CD4-positive, alpha-beta T cell (primary cell): ENCODE results near the gene BDKRB1. TPM values are rescaled to one million over a fixed set of nuclear protein-coding genes. Genes with fewer than 3 reads are reported as not detected.

Experiments used
- ATAC-seq: fragments of 200-7000 bp; cut with Tn5 transposase; one replicate; pipeline ENCODE4 v1.10.0; 2022; ENCODE audit warnings: mild to moderate bottlenecking; ENCODE audit not compliant: poor library complexity
- CTCF ChIA-PET: fragments of 350-600 bp; sonication (Branson Sonifier 250); formaldehyde crosslinking; loops from one replicate; lab custom pipeline; 2021; ENCODE audit warnings: antibody characterized with exemption, inconsistent platforms; lab: Charles Lee
- POLR2A ChIA-PET: fragments of 350-600 bp; sonication (Branson Sonifier 250); formaldehyde crosslinking; loops from one replicate; lab custom pipeline; 2021; ENCODE audit warnings: antibody characterized with exemption, inconsistent platforms; lab: Charles Lee
- DNase-seq, 14 experiments: peaks; one replicate each; pipeline ENCODE4 v3.0.0-alpha.2; 2013 to 2020; ENCODE audit warnings: mixed read lengths in 2 of 14
- H3K27ac ChIP-seq, 2 donors: one replicate each; pipeline versions ENCODE4 v1.5.1 to v1.7.0; 2013; ENCODE audit warnings: low read length in 2 of 2, low read depth in 1 of 2, mild to moderate bottlenecking in 1 of 2
- H3K27me3 ChIP-seq, 2 experiments: 1 replicate in 1 of 2; 2 replicates in 1 of 2; pipeline versions ENCODE4 v1.6.1 to v1.7.0; 2013; ENCODE audit warnings: low read length in 2 of 2, control low read depth in 1 of 2, mild to moderate bottlenecking in 1 of 2, moderate library complexity in 1 of 2; ENCODE audit not compliant: insufficient read depth in 2 of 2, control insufficient read depth in 1 of 2
- H3K36me3 ChIP-seq: one replicate; pipeline ENCODE4 v1.6.1; 2013; ENCODE audit warnings: low read length, control low read depth; ENCODE audit not compliant: insufficient read depth
- H3K4me1 ChIP-seq: one replicate; pipeline ENCODE4 v1.6.1; 2013; ENCODE audit warnings: low read length, control low read depth; ENCODE audit not compliant: insufficient read depth
- H3K4me3 ChIP-seq: one replicate; pipeline ENCODE4 v1.5.1; 2013; ENCODE audit warnings: mild to moderate bottlenecking, low read length, moderate library complexity
- H3K9me3 ChIP-seq, 2 experiments: 1 replicate in 1 of 2; 2 replicates in 1 of 2; pipeline versions ENCODE4 v1.6.1 to v1.7.0; 2013; ENCODE audit warnings: low read length in 2 of 2, mild to moderate bottlenecking in 2 of 2, control low read depth in 1 of 2, moderate library complexity in 1 of 2; ENCODE audit not compliant: control insufficient read depth in 1 of 2, insufficient read depth in 1 of 2
- H3K27ac Mint-ChIP-seq: one replicate; pipeline ENCODE4 v1.8.0; 2020; ENCODE audit warnings: mixed read lengths
- H3K27me3 Mint-ChIP-seq: one replicate; pipeline ENCODE4 v1.8.0; 2021; ENCODE audit warnings: mixed read lengths
- H3K36me3 Mint-ChIP-seq: one replicate; pipeline ENCODE4 v1.8.0; 2021; ENCODE audit warnings: low read depth, mixed read lengths
- H3K4me1 Mint-ChIP-seq: one replicate; pipeline ENCODE4 v1.8.0; 2021; ENCODE audit warnings: low read depth, mixed read lengths
- H3K4me3 Mint-ChIP-seq: one replicate; pipeline ENCODE4 v1.8.0; 2020; ENCODE audit warnings: mild to moderate bottlenecking, mixed read lengths
- H3K9me3 Mint-ChIP-seq: one replicate; pipeline ENCODE4 v1.8.0; 2020; ENCODE audit warnings: mixed read lengths
- intact Hi-C, 2 experiments: fragments of 100-400 bp; cut with DNase I in 1 of 2; cut with micrococcal nuclease in 1 of 2; formaldehyde crosslinking; loops; one replicate each; pipeline versions ENCODE4 v1.15.1 to v1.9.0; 2023 to 2025; cut with DNase I, micrococcal nuclease
- total RNA-seq, 174 experiments: library from RNA in 2 of 174; stranded (reverse) in 2 of 174; gene quantifications; one replicate each; pipeline ENCODE4 v1.2.3 and lab custom pipeline; 2021 to 2026
- TF ChIP-seq, protein P1 (sequence below): fragments of 200-600 bp; IDR thresholded peaks from one replicate; pipeline ENCODE4 v1.8.0; 2022; ENCODE audit warnings: antibody characterized with exemption, mild to moderate bottlenecking

The BDKRB1 gene
- total RNA-seq, 2 experiments from 2014 or later = not detected

DNA sequence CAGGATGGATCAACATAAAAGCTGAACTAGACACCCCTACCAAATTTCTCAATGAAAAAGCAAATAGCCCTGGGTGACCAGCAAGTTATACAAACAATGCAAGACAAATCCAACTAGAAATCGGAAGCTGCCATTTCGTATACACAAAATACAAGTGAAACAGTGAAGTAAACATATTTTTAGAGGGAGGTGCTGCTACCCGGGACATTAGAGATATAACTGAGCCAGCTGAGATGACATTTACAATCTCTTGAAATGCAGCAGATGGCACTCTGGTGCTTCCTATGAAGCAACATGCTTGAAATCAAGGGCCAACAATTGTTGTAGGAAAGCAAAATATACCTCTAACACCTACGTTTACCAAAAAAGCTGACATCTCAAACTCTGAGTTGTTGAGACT is 25.5 kb downstream of the BDKRB1 start:
- no peaks in the 10 kb centered on the region for H3K9me3 Mint-ChIP-seq
- DNase-seq (no peak), ATAC-seq (no peak)
- H3K4me3 Mint-ChIP-seq = no peak overlapping the region
- Histone ChIP-seq H3K36me3 (peaks cover 22% of the 10 kb centered on the region), H3K27me3 (no peaks in the 10 kb centered on the region), H3K4me3 (no peak overlapping the region), H3K9me3 (peaks cover 13 to 14% of the 10 kb centered on the region in 2 experiments), H3K27ac (no peak overlapping the region), H3K4me1 (no peaks in the 10 kb centered on the region)
- intact Hi-C loops = no loop called here
- no peak overlapping the region for H3K27ac Mint-ChIP-seq
- ChIA-PET CTCF (no interaction called here), POLR2A (no interaction called here)
- TF ChIP-seq, protein P1, sequence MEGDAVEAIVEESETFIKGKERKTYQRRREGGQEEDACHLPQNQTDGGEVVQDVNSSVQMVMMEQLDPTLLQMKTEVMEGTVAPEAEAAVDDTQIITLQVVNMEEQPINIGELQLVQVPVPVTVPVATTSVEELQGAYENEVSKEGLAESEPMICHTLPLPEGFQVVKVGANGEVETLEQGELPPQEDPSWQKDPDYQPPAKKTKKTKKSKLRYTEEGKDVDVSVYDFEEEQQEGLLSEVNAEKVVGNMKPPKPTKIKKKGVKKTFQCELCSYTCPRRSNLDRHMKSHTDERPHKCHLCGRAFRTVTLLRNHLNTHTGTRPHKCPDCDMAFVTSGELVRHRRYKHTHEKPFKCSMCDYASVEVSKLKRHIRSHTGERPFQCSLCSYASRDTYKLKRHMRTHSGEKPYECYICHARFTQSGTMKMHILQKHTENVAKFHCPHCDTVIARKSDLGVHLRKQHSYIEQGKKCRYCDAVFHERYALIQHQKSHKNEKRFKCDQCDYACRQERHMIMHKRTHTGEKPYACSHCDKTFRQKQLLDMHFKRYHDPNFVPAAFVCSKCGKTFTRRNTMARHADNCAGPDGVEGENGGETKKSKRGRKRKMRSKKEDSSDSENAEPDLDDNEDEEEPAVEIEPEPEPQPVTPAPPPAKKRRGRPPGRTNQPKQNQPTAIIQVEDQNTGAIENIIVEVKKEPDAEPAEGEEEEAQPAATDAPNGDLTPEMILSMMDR = no peak
- H3K36me3 Mint-ChIP-seq = peaks cover 39% of the 10 kb centered on the region
- H3K27me3 Mint-ChIP-seq = no peaks in the 10 kb centered on the region
- H3K4me1 Mint-ChIP-seq = no peaks in the 10 kb centered on the region

DNA sequence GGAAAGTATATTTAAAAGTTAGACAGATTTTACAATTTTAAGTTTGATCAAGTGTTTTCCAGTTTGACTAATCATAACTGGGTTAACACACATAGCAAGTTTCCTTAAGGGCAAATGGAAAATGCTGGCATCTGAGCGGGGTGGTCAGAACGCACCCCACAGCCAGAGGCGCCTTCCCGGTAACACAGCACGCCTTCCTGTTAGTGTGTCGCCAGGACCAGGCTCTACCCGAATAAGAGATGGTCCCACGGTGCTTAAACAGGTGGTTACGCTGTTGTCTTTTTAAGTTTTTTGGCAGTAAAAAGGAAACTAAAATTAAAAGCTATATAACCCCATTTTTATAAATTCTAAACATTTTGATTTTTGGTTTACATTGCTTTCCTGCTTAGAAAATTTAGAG is 28.0 kb downstream of the BDKRB1 start:
- no peaks in the 10 kb centered on the region for H3K9me3 Mint-ChIP-seq
- H3K27me3 Mint-ChIP-seq = no peaks in the 10 kb centered on the region
- DNase-seq (no peak), ATAC-seq (no peak)
- H3K36me3 Mint-ChIP-seq = peaks cover 63% of the 10 kb centered on the region
- no peaks in the 10 kb centered on the region for H3K27me3 ChIP-seq
- H3K27ac Mint-ChIP-seq = no peak overlapping the region
- H3K4me1 ChIP-seq = no peaks in the 10 kb centered on the region
- H3K36me3 ChIP-seq = peaks cover 33% of the 10 kb centered on the region
- H3K4me3 Mint-ChIP-seq = no peak overlapping the region
- intact Hi-C loops = no loop called here
- no peaks in the 10 kb centered on the region for H3K4me1 Mint-ChIP-seq
- ChIA-PET CTCF (interaction anchor here (0.6 kb wide), 1 partner anchor 9 kb away, joined by 3 read pairs; no protein-coding TSS in a partner anchor), POLR2A (no interaction called here)
- TF ChIP-seq, protein P1 = no peak
- peaks cover 0 to 4% of the 10 kb centered on the region in 2 experiments for H3K9me3 ChIP-seq
- H3K4me3 ChIP-seq = no peak overlapping the region
- H3K27ac ChIP-seq = no peak overlapping the region

DNA sequence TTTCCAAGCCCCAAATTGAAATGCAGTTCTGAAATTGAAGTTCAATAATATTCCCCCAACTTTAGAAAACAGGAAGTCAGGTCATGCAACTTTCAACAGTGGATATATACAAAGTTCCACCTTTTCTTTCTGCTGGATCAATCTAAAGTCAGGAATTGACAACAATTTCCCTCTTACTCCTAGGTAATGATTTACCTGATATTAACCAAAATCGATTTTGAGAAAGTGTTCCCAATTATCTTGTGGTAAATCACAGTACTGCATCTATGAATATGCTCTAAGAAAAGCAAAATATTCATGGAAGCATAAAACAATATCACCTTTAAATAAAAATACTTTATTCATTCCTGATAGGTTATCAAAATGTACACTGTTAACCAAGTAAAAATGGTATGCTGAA is 28.4 kb downstream of the BDKRB1 start:
- H3K9me3 Mint-ChIP-seq = no peaks in the 10 kb centered on the region
- H3K36me3 Mint-ChIP-seq = peaks cover 67% of the 10 kb centered on the region
- H3K4me1 Mint-ChIP-seq = no peaks in the 10 kb centered on the region
- TF ChIP-seq, protein P1 = no peak
- no peaks in the 10 kb centered on the region for H3K4me1 ChIP-seq
- DNase-seq (no peak), ATAC-seq (no peak)
- H3K27me3 Mint-ChIP-seq = no peaks in the 10 kb centered on the region
- CTCF ChIA-PET = interaction anchor here (0.6 kb wide), 1 partner anchor 9 kb away, joined by 3 read pairs; no protein-coding TSS in a partner anchor
- POLR2A ChIA-PET = no interaction called here
- no peak overlapping the region for H3K27ac Mint-ChIP-seq
- intact Hi-C loops = no loop called here
- H3K36me3 ChIP-seq = peaks cover 37% of the 10 kb centered on the region
- H3K9me3 ChIP-seq = peaks cover 0 to 2% of the 10 kb centered on the region in 2 experiments
- no peaks in the 10 kb centered on the region for H3K27me3 ChIP-seq
- no peak overlapping the region for H3K27ac ChIP-seq
- no peak overlapping the region for H3K4me3 Mint-ChIP-seq
- H3K4me3 ChIP-seq = no peak overlapping the region
